ENCODE data around the gene CRYBG3.
"Not testable (repeated sequence)": the region's sequence is repeated elsewhere in the genome, so short reads cannot be mapped to it uniquely, and the experiment has no call there.

Gene CRYBG3

GRCh38 chr3:97901313-97902248 lies 79.8 kb downstream of the CRYBG3 start:
- Histone ChIP-seq H3K4me1 (ENCODE audit: control insufficient read depth, low read depth, low read length) (no peaks in the 10 kb centered on the region), H3K23ac (ENCODE audit: low read length) (no peak overlapping the region), H3K79me2 (ENCODE audit: control insufficient read depth, insufficient read depth, low read length) (no peaks in the 10 kb centered on the region), H3K27me3 (ENCODE audit: insufficient read depth, low read length, poor library complexity) (no peaks in the 10 kb centered on the region), H3K27ac (ENCODE audit: low read depth, low read length) (no peak overlapping the region), H4K8ac (ENCODE audit: low read depth, low read length) (no peak overlapping the region), H2AK5ac (ENCODE audit: low read length) (no peak overlapping the region), H3K9ac (ENCODE audit: low read length) (no peak overlapping the region), H2BK5ac (ENCODE audit: low read length) (no peak overlapping the region), H3K18ac (ENCODE audit: low read length) (no peak overlapping the region), H2BK15ac (replicated peaks; ENCODE audit: low read depth) (no peak overlapping the region), H3K36me3 (ENCODE audit: control insufficient read depth, insufficient read depth, low read length) (no peaks in the 10 kb centered on the region), H3K4me2 (ENCODE audit: low read length) (no peak overlapping the region), H3K4ac (ENCODE audit: low read depth, low read length) (no peak overlapping the region), H3K4me3 (ENCODE audit: low read length) (no peak overlapping the region), H3K79me1 (ENCODE audit: low read length) (no peaks in the 10 kb centered on the region), H4K5ac (ENCODE audit: low read length) (no peak overlapping the region), H3K56ac (ENCODE audit: low read length) (no peak overlapping the region), H2BK120ac (ENCODE audit: low read depth, low read length) (no peak overlapping the region)
- WGBS (ENCODE audit: extremely low coverage, insufficient coverage, low lambda C conversion rate), result no CpG with 5 or more reads among the region's 4 CpGs
- no peak for DNase-seq

GRCh38 chr3:97909830-97910229 lies 88.0 kb downstream of the CRYBG3 start:
- not testable (repeated sequence) for H2BK120ac ChIP-seq (ENCODE audit: low read depth, low read length); H3K79me1 ChIP-seq (ENCODE audit: low read length); H3K9ac ChIP-seq (ENCODE audit: low read length); H3K56ac ChIP-seq (ENCODE audit: low read length); H3K4me3 ChIP-seq (ENCODE audit: low read length); H3K36me3 ChIP-seq (ENCODE audit: control insufficient read depth, insufficient read depth, low read length); H3K27ac ChIP-seq (ENCODE audit: low read depth, low read length); H3K18ac ChIP-seq (ENCODE audit: low read length); H3K4ac ChIP-seq (ENCODE audit: low read depth, low read length); H3K23ac ChIP-seq (ENCODE audit: low read length); DNase-seq; H3K4me2 ChIP-seq (ENCODE audit: low read length); H3K4me1 ChIP-seq (ENCODE audit: control insufficient read depth, low read depth, low read length); H2AK5ac ChIP-seq (ENCODE audit: low read length); H3K79me2 ChIP-seq (ENCODE audit: control insufficient read depth, insufficient read depth, low read length); H2BK15ac ChIP-seq (replicated peaks; ENCODE audit: low read depth); H4K8ac ChIP-seq (ENCODE audit: low read depth, low read length); H3K27me3 ChIP-seq (ENCODE audit: insufficient read depth, low read length, poor library complexity); H4K5ac ChIP-seq (ENCODE audit: low read length); H2BK5ac ChIP-seq (ENCODE audit: low read length)
- WGBS (ENCODE audit: extremely low coverage, insufficient coverage, low lambda C conversion rate), result no CpG with 5 or more reads among the region's 3 CpGs

DNA sequence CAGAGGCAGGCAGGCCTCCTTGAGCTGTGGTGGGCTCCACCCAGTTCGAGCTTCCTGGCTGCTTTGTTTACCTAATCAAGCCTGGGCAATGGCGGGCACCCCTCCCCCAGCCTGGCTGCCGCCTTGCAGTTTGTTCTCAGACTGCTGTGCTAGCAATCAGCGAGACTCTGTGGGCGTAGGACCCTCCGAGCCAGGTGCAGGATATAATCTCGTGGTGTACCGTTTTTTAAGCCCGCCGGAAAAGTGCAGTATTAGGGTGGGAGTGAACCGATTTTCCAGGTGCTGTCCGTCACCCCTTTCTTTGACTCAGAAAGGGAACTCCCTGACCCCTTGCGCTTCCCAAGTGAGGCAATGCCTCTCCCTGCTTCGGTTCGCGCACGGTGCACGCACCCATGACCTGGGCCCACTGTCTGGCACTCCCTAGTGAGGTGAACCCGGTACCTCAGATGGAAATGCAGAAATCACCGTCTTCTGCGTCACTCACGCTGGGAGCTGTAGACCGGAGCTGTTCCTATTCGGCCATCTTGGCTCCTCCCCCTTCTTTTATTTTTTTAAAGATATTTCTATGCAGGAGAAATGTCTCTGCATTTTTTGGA lies 88.5 kb downstream of the CRYBG3 start:
- not testable (repeated sequence) for H2BK5ac ChIP-seq (ENCODE audit: low read length); H3K9ac ChIP-seq (ENCODE audit: low read length); H3K4me2 ChIP-seq (ENCODE audit: low read length); H3K27me3 ChIP-seq (ENCODE audit: insufficient read depth, low read length, poor library complexity); H3K23ac ChIP-seq (ENCODE audit: low read length); H3K27ac ChIP-seq (ENCODE audit: low read depth, low read length); H3K4me3 ChIP-seq (ENCODE audit: low read length); H2BK15ac ChIP-seq (replicated peaks; ENCODE audit: low read depth); H3K4me1 ChIP-seq (ENCODE audit: control insufficient read depth, low read depth, low read length); H3K79me1 ChIP-seq (ENCODE audit: low read length); H3K79me2 ChIP-seq (ENCODE audit: control insufficient read depth, insufficient read depth, low read length); H2BK120ac ChIP-seq (ENCODE audit: low read depth, low read length); DNase-seq; H2AK5ac ChIP-seq (ENCODE audit: low read length); H4K8ac ChIP-seq (ENCODE audit: low read depth, low read length); H3K4ac ChIP-seq (ENCODE audit: low read depth, low read length); H4K5ac ChIP-seq (ENCODE audit: low read length); H3K36me3 ChIP-seq (ENCODE audit: control insufficient read depth, insufficient read depth, low read length)
- Histone ChIP-seq H3K18ac (ENCODE audit: low read length) (peak overlapping the region; percentile 84), H3K56ac (ENCODE audit: low read length) (peak overlapping the region; percentile 15)
- no CpG with 5 or more reads among the region's 24 CpGs for WGBS (ENCODE audit: extremely low coverage, insufficient coverage, low lambda C conversion rate)

DNA sequence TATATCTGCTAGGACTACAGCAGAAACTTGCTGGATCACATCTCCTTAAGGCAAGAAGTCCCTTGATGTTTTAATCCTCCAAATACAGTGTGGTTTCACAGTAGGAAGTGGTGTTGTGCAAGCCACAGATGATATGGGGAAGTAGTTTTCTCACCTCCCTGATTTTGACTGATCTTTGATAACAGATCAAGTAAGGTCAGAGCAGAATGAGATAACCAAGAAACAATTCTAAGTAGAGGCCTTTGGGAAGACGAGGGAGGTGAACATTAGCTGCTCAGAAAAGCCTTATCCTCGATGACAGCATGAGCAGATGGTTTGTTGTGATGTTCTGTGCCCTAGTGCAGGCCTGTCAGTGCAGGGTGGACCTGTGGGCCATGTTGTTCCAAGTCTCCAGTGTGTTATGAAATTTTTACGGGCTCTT lies 89.1 kb downstream of the CRYBG3 start:
- Histone ChIP-seq H3K18ac (ENCODE audit: low read length) (no peak overlapping the region), H3K9ac (ENCODE audit: low read length) (no peak overlapping the region), H2BK15ac (replicated peaks; ENCODE audit: low read depth) (no peak overlapping the region), H3K4me1 (ENCODE audit: control insufficient read depth, low read depth, low read length) (no peaks in the 10 kb centered on the region), H2AK5ac (ENCODE audit: low read length) (no peak overlapping the region), H3K27me3 (ENCODE audit: insufficient read depth, low read length, poor library complexity) (no peaks in the 10 kb centered on the region), H2BK5ac (ENCODE audit: low read length) (no peak overlapping the region), H3K23ac (ENCODE audit: low read length) (no peak overlapping the region), H3K79me1 (ENCODE audit: low read length) (no peaks in the 10 kb centered on the region), H3K4ac (ENCODE audit: low read depth, low read length) (no peak overlapping the region), H3K4me2 (ENCODE audit: low read length) (no peak overlapping the region), H3K36me3 (ENCODE audit: control insufficient read depth, insufficient read depth, low read length) (no peaks in the 10 kb centered on the region), H4K8ac (ENCODE audit: low read depth, low read length) (no peak overlapping the region), H2BK120ac (ENCODE audit: low read depth, low read length) (no peak overlapping the region), H3K27ac (ENCODE audit: low read depth, low read length) (no peak overlapping the region), H3K4me3 (ENCODE audit: low read length) (no peak overlapping the region), H3K56ac (ENCODE audit: low read length) (no peak overlapping the region), H4K5ac (ENCODE audit: low read length) (no peak overlapping the region), H3K79me2 (ENCODE audit: control insufficient read depth, insufficient read depth, low read length) (no peaks in the 10 kb centered on the region)
- DNase-seq, result peak; percentile 93
- WGBS (ENCODE audit: extremely low coverage, insufficient coverage, low lambda C conversion rate), result no CpG with 5 or more reads among the region's 3 CpGs

DNA sequence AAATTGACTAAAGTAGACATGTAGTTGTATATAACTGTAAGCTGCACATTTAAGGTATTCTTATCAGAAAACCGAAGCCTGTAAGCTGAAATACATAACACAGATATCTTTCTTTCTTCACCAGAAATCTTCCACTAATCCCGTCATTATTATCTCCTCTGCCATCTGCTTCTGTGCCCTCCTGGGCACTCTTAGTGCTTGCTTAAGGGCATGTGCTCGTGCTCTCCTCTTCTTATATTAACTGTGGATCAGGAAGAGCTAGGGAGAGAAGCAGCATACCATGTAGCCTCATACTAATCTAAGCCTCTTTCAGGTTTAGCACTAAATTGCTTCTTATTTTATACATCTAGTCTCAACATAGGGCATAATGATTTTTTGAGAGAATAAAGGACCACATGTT lies 89.6 kb downstream of the CRYBG3 start:
- H3K4ac ChIP-seq (ENCODE audit: low read depth, low read length), result no peak overlapping the region
- H3K79me2 ChIP-seq (ENCODE audit: control insufficient read depth, insufficient read depth, low read length), result no peaks in the 10 kb centered on the region
- H3K27ac ChIP-seq (ENCODE audit: low read depth, low read length), result no peak overlapping the region
- H2BK15ac ChIP-seq (replicated peaks; ENCODE audit: low read depth), result no peak overlapping the region
- H3K4me1 ChIP-seq (ENCODE audit: control insufficient read depth, low read depth, low read length), result no peaks in the 10 kb centered on the region
- no peak overlapping the region for H2BK120ac ChIP-seq (ENCODE audit: low read depth, low read length)
- H3K4me3 ChIP-seq (ENCODE audit: low read length), result no peak overlapping the region
- no peak overlapping the region for H4K5ac ChIP-seq (ENCODE audit: low read length)
- no peak overlapping the region for H3K56ac ChIP-seq (ENCODE audit: low read length)
- no peak for DNase-seq
- no peak overlapping the region for H4K8ac ChIP-seq (ENCODE audit: low read depth, low read length)
- no peaks in the 10 kb centered on the region for H3K36me3 ChIP-seq (ENCODE audit: control insufficient read depth, insufficient read depth, low read length)
- H3K18ac ChIP-seq (ENCODE audit: low read length), result peak overlapping the region; percentile 30
- no peak overlapping the region for H3K23ac ChIP-seq (ENCODE audit: low read length)
- no peaks in the 10 kb centered on the region for H3K27me3 ChIP-seq (ENCODE audit: insufficient read depth, low read length, poor library complexity)
- H2AK5ac ChIP-seq (ENCODE audit: low read length), result no peak overlapping the region
- no peak overlapping the region for H3K4me2 ChIP-seq (ENCODE audit: low read length)
- no CpG with 5 or more reads among the region's 3 CpGs for WGBS (ENCODE audit: extremely low coverage, insufficient coverage, low lambda C conversion rate)
- no peak overlapping the region for H2BK5ac ChIP-seq (ENCODE audit: low read length)
- H3K79me1 ChIP-seq (ENCODE audit: low read length), result no peaks in the 10 kb centered on the region
- no peak overlapping the region for H3K9ac ChIP-seq (ENCODE audit: low read length)

All from mesendoderm (in vitro differentiated cells).